Endothelial cell of umbilical vein (primary cell): ENCODE data around the gene SPNS2. TPM values are rescaled to one million over a fixed set of nuclear protein-coding genes. Genes with fewer than 3 reads are reported as not detected.
A peak's percentile ranks its signal among the peaks of the same experiment; 100 is the strongest.

Source experiments
- BruUV-seq: library from RNA; stranded (reverse); fragments of 400-500 nt; replicated peaks from 2 replicates; lab custom pipeline; 2021; lab: Mats Ljungman, UMichigan
- CTCF ChIA-PET: fragments of 300-600, 350-600 bp; sonication (Branson Sonifier 250); formaldehyde crosslinking; loops from one replicate; lab custom pipeline; 2021; ENCODE audit warnings: antibody characterized with exemption, inconsistent platforms; lab: Charles Lee
- POLR2A ChIA-PET: fragments of 300-600, 350-600 bp; sonication (Branson Sonifier 250); formaldehyde crosslinking; loops from one replicate; lab custom pipeline; 2021; ENCODE audit warnings: antibody characterized with exemption, inconsistent platforms; lab: Charles Lee
- DNase-seq: peaks from one replicate; pipeline ENCODE4 v3.0.0-alpha.2; 2011; ENCODE audit warnings: low read depth, low spot score
- FAIRE-seq: peaks from 2 replicates; lab custom pipeline; 2011; peaks lifted over from hg19 to GRCh38; lab: Jason Lieb, UNC
- H2AFZ ChIP-seq: 2 replicates; pipeline ENCODE4 v1.6.0; 2012; ENCODE audit warnings: low read depth, low read length, control low read depth, inconsistent platforms
- H3K27ac ChIP-seq: 2 replicates; pipeline ENCODE4 v1.5.1; 2011; ENCODE audit warnings: low read depth, mild to moderate bottlenecking, control low read depth, low read length, moderate library complexity; ENCODE audit not compliant: insufficient read depth
- H3K27me3 ChIP-seq, 2 experiments: 2 replicates each; pipeline versions ENCODE4 v1.6.0 to v1.6.1; 2011; ENCODE audit warnings: low read length in 2 of 2, mixed read lengths in 1 of 2; ENCODE audit not compliant: control insufficient read depth in 2 of 2, insufficient read depth in 2 of 2
- H3K36me3 ChIP-seq, 2 experiments: 2 replicates in 1 of 2; 3 replicates in 1 of 2; pipeline ENCODE4 v1.5.1; 2011; ENCODE audit warnings: low read length in 2 of 2, mild to moderate bottlenecking in 1 of 2, moderate library complexity in 1 of 2; ENCODE audit not compliant: control insufficient read depth in 2 of 2, insufficient read depth in 2 of 2; ENCODE audit errors: extremely low read depth in 1 of 2
- H3K4me1 ChIP-seq: 3 replicates; pipeline ENCODE4 v1.5.1; 2011; ENCODE audit warnings: mild to moderate bottlenecking, low read length; ENCODE audit not compliant: control insufficient read depth, insufficient read depth; ENCODE audit errors: extremely low read depth
- H3K4me2 ChIP-seq: 2 replicates; pipeline ENCODE4 v1.6.1; 2011; ENCODE audit warnings: low read length, control low read depth, mixed read lengths; ENCODE audit not compliant: insufficient read depth
- H3K4me3 ChIP-seq, 3 experiments: fragments of 200-600 bp in 1 of 3; sonication (generic), shearing (Covaris generic) in 1 of 3; replicated peaks in 1 of 3; 2 replicates each; pipeline ENCODE4 v1.5.1; 2011 to 2016; ENCODE audit warnings: control low read depth in 3 of 3, low read length in 3 of 3, mild to moderate bottlenecking in 2 of 3, inconsistent platforms in 1 of 3, low read depth in 1 of 3, moderate library complexity in 1 of 3; ENCODE audit not compliant: insufficient read depth in 1 of 3
- H3K79me2 ChIP-seq: 2 replicates; pipeline ENCODE4 v1.6.0; 2012; ENCODE audit warnings: low read length, inconsistent platforms; ENCODE audit not compliant: control insufficient read depth, insufficient read depth
- H3K9ac ChIP-seq: replicated peaks from 2 replicates; pipeline ENCODE3; 2011; ENCODE audit warnings: low read length, control low read depth; ENCODE audit not compliant: insufficient read depth; ENCODE audit errors: extremely low read depth
- H3K9me1 ChIP-seq: replicated peaks from 3 replicates; pipeline ENCODE4 v1.6.0; 2011; ENCODE audit warnings: mild to moderate bottlenecking, low read length; ENCODE audit not compliant: control insufficient read depth, insufficient read depth; ENCODE audit errors: extremely low read depth
- H3K9me3 ChIP-seq: replicated peaks from 2 replicates; pipeline ENCODE4 v1.5.1; 2012; ENCODE audit warnings: low read length, inconsistent platforms; ENCODE audit not compliant: control insufficient read depth, insufficient read depth
- H4K20me1 ChIP-seq: replicated peaks from 2 replicates; pipeline ENCODE3; 2011; ENCODE audit warnings: mild to moderate bottlenecking, low read length; ENCODE audit not compliant: control insufficient read depth, insufficient read depth; ENCODE audit errors: extremely low read depth
- CTCF ChIP-seq, 2 donors: IDR thresholded peaks; 1 replicate in 1 of 2; 2 replicates in 1 of 2; pipeline ENCODE4 v1.5.1; 2011; ENCODE audit warnings: low read length in 2 of 2, mild to moderate bottlenecking in 2 of 2, moderate library complexity in 2 of 2, control low read depth in 1 of 2, inconsistent platforms in 1 of 2, low read depth in 1 of 2; ENCODE audit not compliant: insufficient read depth in 1 of 2; ENCODE audit errors: extremely low read depth in 1 of 2
- EZH2 ChIP-seq: IDR thresholded peaks from 2 replicates; pipeline ENCODE4 v1.6.1; 2012; ENCODE audit warnings: borderline replicate concordance, low read depth, mild to moderate bottlenecking, moderate library complexity, low read length, inconsistent platforms; ENCODE audit not compliant: severe bottlenecking
- FOS ChIP-seq: IDR thresholded peaks from 2 replicates; pipeline ENCODE4 v1.6.1; 2011; ENCODE audit warnings: mild to moderate bottlenecking, low read length, moderate library complexity, borderline replicate concordance; ENCODE audit not compliant: insufficient read depth
- GATA2 ChIP-seq: IDR thresholded peaks from 2 replicates; pipeline ENCODE4 v1.7.0; 2011; ENCODE audit warnings: low read depth, mild to moderate bottlenecking, moderate library complexity, mixed read lengths, low read length; ENCODE audit not compliant: insufficient read length, insufficient read depth
- JUN ChIP-seq: IDR thresholded peaks from 2 replicates; pipeline ENCODE4 v1.6.1; 2011; ENCODE audit warnings: borderline replicate concordance, low read depth; ENCODE audit not compliant: insufficient read length, insufficient read depth
- MAX ChIP-seq: IDR thresholded peaks from 2 replicates; pipeline ENCODE4 v1.6.1; 2011; ENCODE audit not compliant: insufficient read depth, insufficient read length
- MYC ChIP-seq: IDR thresholded peaks from one replicate; pipeline ENCODE4 v1.6.1; 2011; ENCODE audit warnings: mild to moderate bottlenecking, low read depth, low read length
- POLR2A ChIP-seq: IDR thresholded peaks from 2 replicates; pipeline ENCODE4 v1.6.1; 2012; ENCODE audit warnings: low read depth, mild to moderate bottlenecking, control low read depth, low read length
- POLR2AphosphoS5 ChIP-seq: IDR thresholded peaks from 2 replicates; pipeline ENCODE4 v1.6.1; 2012; ENCODE audit warnings: low read depth, mild to moderate bottlenecking, control low read depth, low read length, moderate library complexity; ENCODE audit not compliant: insufficient read depth
- dilution Hi-C: fragments of 300-500 bp; cut with MboI; formaldehyde crosslinking; loops from one replicate; pipeline ENCODE4 v1.15.0; 2019; ENCODE audit warnings: low sequenced_read_pairs; ENCODE audit not compliant: extremely low pct_ligation_motif_present
- intact Hi-C: fragments of 100-400 bp; cut with micrococcal nuclease; formaldehyde crosslinking; loops from one replicate; pipeline ENCODE4 v1.10.0; 2022
- polyA plus RNA-seq, 4 experiments: library from polyadenylated mRNA; depleted of rRNA in 3 of 4; stranded (reverse) in 3 of 4; unstranded in 1 of 4; fragments of >200 nt; gene quantifications; 2 replicates each; pipeline versions ENCODE4 v1.2.1 to v1.2.3, GENCODE V29; 2011 to 2012; ENCODE audit warnings: missing spikeins in 1 of 4
- total RNA-seq: library from RNA; stranded (reverse); gene quantifications from 2 replicates; pipeline ENCODE4 v1.2.3, GENCODE V29; 2021

SPNS2 gene
- total and polyA plus RNA-seq, 2 donors (not counting 3 experiments of a cell fraction or from before 2014, with no cell fraction given), result 70.2 to 77.3 TPM

GRCh38 chr17:4520060-4520893 lies 21.6 kb downstream of the SPNS2 start:
- no peak overlapping the region for H3K4me2 ChIP-seq
- H3K27me3 ChIP-seq, result no peaks in the 10 kb centered on the region
- no peaks in the 10 kb centered on the region for H4K20me1 ChIP-seq
- peak overlapping the region; percentile 41 for H3K27ac ChIP-seq
- no peak overlapping the region for H3K9ac ChIP-seq
- POLR2A ChIA-PET, result no interaction called here
- no TSS peak for BruUV-seq
- H3K4me3 ChIP-seq, result no peak overlapping the region
- TF ChIP-seq CTCF (IDR thresholded peaks at IDR 0.05; ENCODE audit: extremely low read depth in 1 of 2, insufficient read depth in 1 of 2, low read depth in 1 of 2, low read length in 2 of 2) (no peak), MYC (no peak), EZH2 (no peak), FOS (no peak), GATA2 (no peak), JUN (no peak), POLR2A (no peak), POLR2AphosphoS5 (no peak), MAX (no peak)
- H3K9me1 ChIP-seq, result no peaks in the 10 kb centered on the region
- peaks cover 0 to 11% of the 10 kb centered on the region in 2 experiments for H3K36me3 ChIP-seq
- H3K9me3 ChIP-seq, result no peaks in the 10 kb centered on the region
- H3K4me1 ChIP-seq, result peaks cover 21% of the 10 kb centered on the region
- CTCF ChIA-PET, result interaction anchor here (1.1 to 1.2 kb wide), 2 partner anchors 17 to 100 kb away, joined by 3 read pairs; no protein-coding TSS in a partner anchor
- H2AFZ ChIP-seq, result no peak overlapping the region
- H3K79me2 ChIP-seq, result no peaks in the 10 kb centered on the region
- DNase-seq (no peak), FAIRE-seq (no peak)
- intact Hi-C loops (no loop called here), dilution Hi-C loops (no loop called here)
